IPS-18a (cell line): ENCODE measurements around the gene LRRTM4.
A peak's percentile ranks its signal among the peaks of the same experiment; 100 is the strongest.

Experiments
- H3K27ac ChIP-seq: one replicate; pipeline ENCODE4 v1.5.1; 2013; ENCODE audit warnings: low read length
- H3K27me3 ChIP-seq: one replicate; pipeline ENCODE4 v1.6.1; 2013; ENCODE audit warnings: mild to moderate bottlenecking, low read length; ENCODE audit not compliant: control insufficient read depth, insufficient read depth
- H3K36me3 ChIP-seq: one replicate; pipeline ENCODE4 v1.6.1; 2013; ENCODE audit warnings: low read depth, low read length; ENCODE audit not compliant: control insufficient read depth
- H3K4me1 ChIP-seq: one replicate; pipeline ENCODE4 v1.6.1; 2013; ENCODE audit warnings: low read depth, low read length; ENCODE audit not compliant: control insufficient read depth
- H3K4me3 ChIP-seq: one replicate; pipeline ENCODE4 v1.5.1; 2013; ENCODE audit warnings: low read length
- H3K9ac ChIP-seq: one replicate; pipeline ENCODE4 v1.6.1; 2013; ENCODE audit warnings: mild to moderate bottlenecking, low read length, moderate library complexity
- H3K9me3 ChIP-seq: one replicate; pipeline ENCODE4 v1.6.1; 2013; ENCODE audit warnings: low read depth, low read length; ENCODE audit not compliant: control insufficient read depth

LRRTM4 gene

DNA sequence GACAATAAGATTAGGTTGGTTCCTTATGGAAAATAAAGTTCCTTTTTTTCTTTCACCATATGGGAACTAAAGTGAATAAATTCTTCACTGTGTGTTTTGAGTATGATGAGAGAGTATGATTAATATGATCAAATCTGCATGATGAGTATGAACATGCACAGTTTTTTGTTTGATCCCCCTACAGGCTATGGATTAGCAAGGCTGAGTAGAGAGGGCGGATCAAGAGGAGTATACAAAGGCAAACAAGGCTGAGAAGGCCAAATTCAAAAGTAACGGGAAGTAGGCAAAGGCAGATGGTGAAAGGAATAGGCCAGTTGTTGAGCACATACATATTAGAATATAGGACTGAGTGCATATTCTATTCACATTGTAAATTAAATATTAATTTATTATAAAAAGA is 508.2 kb downstream of the LRRTM4 start:
- H3K9ac ChIP-seq: no peak overlapping the region
- peaks cover 31% of the 10 kb centered on the region for H3K4me1 ChIP-seq
- no peak overlapping the region for H3K27ac ChIP-seq
- H3K36me3 ChIP-seq: no peaks in the 10 kb centered on the region
- no peak overlapping the region for H3K4me3 ChIP-seq
- no peaks in the 10 kb centered on the region for H3K9me3 ChIP-seq
- no peaks in the 10 kb centered on the region for H3K27me3 ChIP-seq

DNA sequence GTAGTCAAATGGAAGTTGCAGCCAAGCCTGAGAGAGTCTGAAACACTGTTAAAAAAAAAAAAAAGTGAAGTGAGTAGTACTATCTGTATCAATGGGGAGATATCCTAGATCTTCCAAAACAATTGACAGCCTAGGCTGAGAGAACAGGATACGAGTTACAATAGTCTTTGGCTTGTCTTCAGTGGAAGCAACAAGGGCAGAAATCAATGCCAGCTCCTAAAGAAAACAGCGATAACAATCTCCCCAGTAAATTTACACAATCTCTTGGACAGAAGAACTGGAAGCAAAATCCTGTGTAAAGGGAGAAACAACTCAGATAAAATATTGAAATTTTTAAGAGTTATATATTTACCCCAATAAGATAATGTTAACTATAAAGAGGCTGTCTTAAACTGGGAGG is 508.7 kb downstream of the LRRTM4 start:
- Histone ChIP-seq H3K27ac (no peak overlapping the region), H3K36me3 (no peaks in the 10 kb centered on the region), H3K9me3 (no peaks in the 10 kb centered on the region), H3K4me1 (peaks cover 34% of the 10 kb centered on the region), H3K27me3 (no peaks in the 10 kb centered on the region), H3K9ac (no peak overlapping the region), H3K4me3 (no peak overlapping the region)

GRCh38 chr2:77009307-77009706 is 512.9 kb downstream of the LRRTM4 start:
- Histone ChIP-seq H3K36me3 (no peaks in the 10 kb centered on the region), H3K27me3 (no peaks in the 10 kb centered on the region), H3K9me3 (no peaks in the 10 kb centered on the region), H3K27ac (peak overlapping the region; percentile 24), H3K9ac (no peak overlapping the region), H3K4me1 (peaks cover 33% of the 10 kb centered on the region), H3K4me3 (peak overlapping the region; percentile 8)

- H3K4me3 ChIP-seq: peak overlapping the region; percentile 8
- peaks cover 36% of the 10 kb centered on the region for H3K4me1 ChIP-seq
- H3K27ac ChIP-seq: no peak overlapping the region
- no peak overlapping the region for H3K9ac ChIP-seq
- no peaks in the 10 kb centered on the region for H3K36me3 ChIP-seq
- no peaks in the 10 kb centered on the region for H3K9me3 ChIP-seq
- no peaks in the 10 kb centered on the region for H3K27me3 ChIP-seq
These were observed 513.3 kb downstream of the LRRTM4 start for GRCh38 chr2:77008853-77009252.

- no peak overlapping the region for H3K9ac ChIP-seq
- no peak overlapping the region for H3K4me3 ChIP-seq
- no peaks in the 10 kb centered on the region for H3K9me3 ChIP-seq
- H3K27me3 ChIP-seq: no peaks in the 10 kb centered on the region
- peaks cover 32% of the 10 kb centered on the region for H3K4me1 ChIP-seq
- no peaks in the 10 kb centered on the region for H3K36me3 ChIP-seq
- H3K27ac ChIP-seq: no peak overlapping the region
These were observed 514.5 kb downstream of the LRRTM4 start for GRCh38 chr2:77007686-77008085.

GRCh38 chr2:77005522-77005921 is 516.7 kb downstream of the LRRTM4 start:
- Histone ChIP-seq H3K4me1 (peaks cover 32% of the 10 kb centered on the region), H3K9me3 (no peaks in the 10 kb centered on the region), H3K9ac (no peak overlapping the region), H3K4me3 (no peak overlapping the region), H3K27ac (no peak overlapping the region), H3K27me3 (no peaks in the 10 kb centered on the region), H3K36me3 (no peaks in the 10 kb centered on the region)

- Histone ChIP-seq H3K9ac (no peak overlapping the region), H3K36me3 (no peaks in the 10 kb centered on the region), H3K4me1 (peaks cover 3% of the 10 kb centered on the region), H3K27me3 (no peaks in the 10 kb centered on the region), H3K27ac (no peak overlapping the region), H3K4me3 (no peak overlapping the region), H3K9me3 (no peaks in the 10 kb centered on the region)
These were observed 520.3 kb downstream of the LRRTM4 start for GRCh38 chr2:77001895-77002294.

- Histone ChIP-seq H3K36me3 (no peaks in the 10 kb centered on the region), H3K9me3 (no peaks in the 10 kb centered on the region), H3K27ac (no peak overlapping the region), H3K4me1 (no peaks in the 10 kb centered on the region), H3K9ac (no peak overlapping the region), H3K27me3 (no peaks in the 10 kb centered on the region), H3K4me3 (no peak overlapping the region)
These were observed 523.5 kb downstream of the LRRTM4 start for GRCh38 chr2:76998704-76999103.

DNA sequence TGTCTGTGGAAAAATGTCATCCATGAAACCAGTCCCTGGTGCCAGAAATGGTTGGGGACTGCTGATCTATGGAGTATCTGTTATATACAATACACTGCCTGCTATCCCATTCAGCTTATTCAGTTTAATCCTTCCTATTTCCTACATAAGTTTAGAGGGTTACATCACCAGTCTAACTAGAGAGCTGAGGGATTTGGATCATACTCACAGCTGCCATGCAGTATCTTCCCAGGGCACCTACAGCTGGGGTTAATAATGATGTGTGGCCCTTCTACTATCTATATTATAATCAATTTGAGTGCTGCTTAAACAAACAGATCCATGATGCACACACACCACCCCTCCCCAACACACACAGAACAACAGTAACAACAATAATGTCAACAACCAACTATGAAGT is 524.0 kb downstream of the LRRTM4 start:
- Histone ChIP-seq H3K9me3 (no peaks in the 10 kb centered on the region), H3K4me3 (no peak overlapping the region), H3K27ac (no peak overlapping the region), H3K36me3 (no peaks in the 10 kb centered on the region), H3K9ac (no peak overlapping the region), H3K27me3 (no peaks in the 10 kb centered on the region), H3K4me1 (no peaks in the 10 kb centered on the region)

GRCh38 chr2:76997296-76997695 is 524.9 kb downstream of the LRRTM4 start:
- Histone ChIP-seq H3K36me3 (no peaks in the 10 kb centered on the region), H3K27me3 (no peaks in the 10 kb centered on the region), H3K4me1 (no peaks in the 10 kb centered on the region), H3K27ac (no peak overlapping the region), H3K4me3 (no peak overlapping the region), H3K9me3 (no peaks in the 10 kb centered on the region), H3K9ac (no peak overlapping the region)

- no peaks in the 10 kb centered on the region for H3K9me3 ChIP-seq
- no peaks in the 10 kb centered on the region for H3K27me3 ChIP-seq
- H3K36me3 ChIP-seq: no peaks in the 10 kb centered on the region
- no peak overlapping the region for H3K9ac ChIP-seq
- H3K4me3 ChIP-seq: no peak overlapping the region
- H3K4me1 ChIP-seq: peaks cover 20% of the 10 kb centered on the region
- H3K27ac ChIP-seq: no peak overlapping the region
These were observed 536.6 kb downstream of the LRRTM4 start for GRCh38 chr2:76985387-76986136.

DNA sequence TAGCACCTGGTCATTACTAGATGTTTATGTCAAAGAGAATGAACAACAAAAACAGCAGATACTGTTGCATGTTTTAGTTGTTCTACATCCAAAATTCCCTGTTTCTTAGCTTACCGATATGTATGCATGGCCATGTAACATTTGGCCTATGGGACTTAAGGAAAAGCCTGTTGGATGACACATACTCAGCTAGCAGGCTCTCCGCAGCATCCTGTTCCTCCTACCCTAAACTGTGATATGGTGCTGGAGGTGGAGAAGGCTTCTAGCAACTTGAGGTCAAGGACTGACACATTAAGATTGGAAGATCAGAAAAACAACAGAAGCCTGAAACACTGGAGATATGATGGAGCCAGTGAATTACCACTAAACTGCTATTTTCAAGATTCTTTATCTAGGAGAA is 537.8 kb downstream of the LRRTM4 start:
- H3K27me3 ChIP-seq: no peaks in the 10 kb centered on the region
- H3K4me1 ChIP-seq: peaks cover 20% of the 10 kb centered on the region
- no peak overlapping the region for H3K27ac ChIP-seq
- H3K9ac ChIP-seq: no peak overlapping the region
- no peak overlapping the region for H3K4me3 ChIP-seq
- no peaks in the 10 kb centered on the region for H3K36me3 ChIP-seq
- no peaks in the 10 kb centered on the region for H3K9me3 ChIP-seq
